HFFc6 (cell line): ENCODE data around the gene RAB3B. TPM values are rescaled to one million over a fixed set of nuclear protein-coding genes. Genes with fewer than 3 reads are reported as not detected.

Source experiments
- DNase-seq: peaks from one replicate; pipeline ENCODE4 v3.0.0-alpha.2; 2018
- H3K27ac Mint-ChIP-seq: 2 replicates; pipeline ENCODE4 v1.8.0; 2020; ENCODE audit warnings: mild to moderate bottlenecking, mixed read lengths
- H3K27me3 Mint-ChIP-seq: 2 replicates; pipeline ENCODE4 v1.8.0; 2021; ENCODE audit warnings: mild to moderate bottlenecking, moderate library complexity, mixed read lengths; ENCODE audit not compliant: insufficient read depth
- H3K36me3 Mint-ChIP-seq: 2 replicates; pipeline ENCODE4 v1.8.0; 2021; ENCODE audit warnings: low read depth, mixed read lengths
- H3K4me1 Mint-ChIP-seq: 2 replicates; pipeline ENCODE4 v1.8.0; 2020; ENCODE audit warnings: low read depth, mixed read lengths
- H3K4me3 Mint-ChIP-seq: 2 replicates; pipeline ENCODE4 v1.8.0; 2020; ENCODE audit warnings: mild to moderate bottlenecking, moderate library complexity, mixed read lengths
- H3K9me3 Mint-ChIP-seq: 2 replicates; pipeline ENCODE4 v1.8.0; 2020; ENCODE audit warnings: mild to moderate bottlenecking, mixed read lengths
- CTCF ChIP-seq: fragments of 200-600 bp; sonication (generic); IDR thresholded peaks from 2 replicates; pipeline ENCODE4 v1.5.0; 2021; ENCODE audit warnings: antibody characterized with exemption, mild to moderate bottlenecking
- total RNA-seq, 6 experiments: library from RNA; stranded (reverse); fragmentation: NEBNext Ultra II Directional; extraction: Animal tissue kit (Norgen Biotek cat#: 25700); gene quantifications; 2 replicates in 1 of 6; 3 replicates in 5 of 6; pipeline ENCODE4 v1.2.3, GENCODE V29; 2021

RAB3B gene
- total RNA-seq, 6 experiments from 2014 or later, result 138 to 174 (median 157) TPM

- Mint-ChIP-seq H3K36me3 (no peaks in the 10 kb centered on the region), H3K27ac (no peak overlapping the region), H3K9me3 (no peaks in the 10 kb centered on the region), H3K4me1 (peaks cover 27% of the 10 kb centered on the region; the same call in 1 of the 2 replicates), H3K4me3 (no peak overlapping the region), H3K27me3 (no peaks in the 10 kb centered on the region; the same call in none of the 2 replicates)
- no peak for DNase-seq
- no peak for TF ChIP-seq CTCF
Observed at GRCh38 chr1:51998701-51999100, 8.2 kb upstream of the RAB3B start.

GRCh38 chr1:51997974-51998382, 7.5 kb upstream of the RAB3B start:
- H3K4me3 Mint-ChIP-seq, result no peak overlapping the region
- no peaks in the 10 kb centered on the region for H3K9me3 Mint-ChIP-seq
- peaks cover 25% of the 10 kb centered on the region; the same call in 1 of the 2 replicates for H3K4me1 Mint-ChIP-seq
- no peaks in the 10 kb centered on the region; the same call in none of the 2 replicates for H3K27me3 Mint-ChIP-seq
- H3K27ac Mint-ChIP-seq, result no peak overlapping the region
- DNase-seq, result no peak
- H3K36me3 Mint-ChIP-seq, result no peaks in the 10 kb centered on the region
- TF ChIP-seq CTCF, result no peak

GRCh38 chr1:51989582-51990477, 670 bp downstream of the RAB3B start:
- Mint-ChIP-seq H3K27ac (peak overlapping the region; percentile 61), H3K27me3 (peaks cover 6% of the 10 kb centered on the region), H3K36me3 (peaks cover 26% of the 10 kb centered on the region), H3K9me3 (no peaks in the 10 kb centered on the region), H3K4me3 (peak overlapping the region; percentile 89), H3K4me1 (peaks cover 45% of the 10 kb centered on the region)
- DNase-seq, result no peak
- TF ChIP-seq CTCF, result no peak

GRCh38 chr1:51988254-51988653, 2.2 kb downstream of the RAB3B start:
- Mint-ChIP-seq H3K27ac (peak overlapping the region; percentile 29; the same call in 1 of the 2 replicates), H3K4me3 (peak overlapping the region; percentile 89), H3K36me3 (peaks cover 26% of the 10 kb centered on the region), H3K9me3 (no peaks in the 10 kb centered on the region), H3K27me3 (peaks cover 6% of the 10 kb centered on the region), H3K4me1 (peaks cover 50% of the 10 kb centered on the region)
- no peak for DNase-seq
- no peak for TF ChIP-seq CTCF

- Mint-ChIP-seq H3K27ac (peak overlapping the region; percentile 24; the same call in 1 of the 2 replicates), H3K9me3 (no peaks in the 10 kb centered on the region), H3K27me3 (peaks cover 2% of the 10 kb centered on the region; the same call in 1 of the 2 replicates), H3K4me1 (peaks cover 46% of the 10 kb centered on the region), H3K36me3 (peaks cover 26% of the 10 kb centered on the region), H3K4me3 (no peak overlapping the region)
- TF ChIP-seq CTCF, result no peak
- no peak for DNase-seq
Observed at GRCh38 chr1:51986718-51987117, 3.8 kb downstream of the RAB3B start.
